ENCODE data around the gene SH2D3C. TPM values are rescaled to one million over a fixed set of nuclear protein-coding genes. Genes with fewer than 3 reads are reported as not detected.

SH2D3C gene
- total and polyA plus RNA-seq, 2 of the 8 experiments (the other 6 are each of a cell fraction or from before 2014, with no cell fraction given), result 6.4 to 8.1 TPM

GRCh38 chr9:127703289-127703946 is 75.0 kb downstream of the SH2D3C start (continued):
- TF ChIP-seq GABPA (IDR thresholded peaks at IDR 0.05; ENCODE audit: borderline replicate concordance, insufficient read depth, low read length), result no peak
- no peak for TF ChIP-seq KDM5A (IDR thresholded peaks at IDR 0.05; ENCODE audit: low read length)
- no peak for TF ChIP-seq SRF (IDR thresholded peaks at IDR 0.05; ENCODE audit: low read depth, low read length)
